Duodenal mucosa (tissue), 2 donors: Measurements from ENCODE around the gene AAMP.
A peak's percentile ranks its signal among the peaks of the same experiment; 100 is the strongest.

Source experiments
- H3K27ac ChIP-seq: one replicate; pipeline ENCODE4 v1.7.0; 2013; ENCODE audit warnings: low read depth, low read length
- H3K27me3 ChIP-seq, 2 donors: one replicate each; pipeline ENCODE4 v1.7.0; 2013; ENCODE audit warnings: low read length in 2 of 2, control low read depth in 1 of 2; ENCODE audit not compliant: insufficient read depth in 2 of 2, control insufficient read depth in 1 of 2
- H3K36me3 ChIP-seq, 2 donors: one replicate each; pipeline ENCODE4 v1.7.0; 2013; ENCODE audit warnings: low read length in 2 of 2, control low read depth in 1 of 2; ENCODE audit not compliant: insufficient read depth in 2 of 2, control insufficient read depth in 1 of 2
- H3K4me1 ChIP-seq, 2 donors: one replicate each; pipeline ENCODE4 v1.7.0; 2013; ENCODE audit warnings: low read length in 2 of 2, control low read depth in 1 of 2; ENCODE audit not compliant: insufficient read depth in 2 of 2, control insufficient read depth in 1 of 2
- H3K4me3 ChIP-seq, 2 donors: one replicate each; pipeline ENCODE4 v1.7.0; 2013; ENCODE audit warnings: low read length in 2 of 2, low read depth in 1 of 2
- H3K9ac ChIP-seq, 2 donors: one replicate each; pipeline ENCODE4 v1.7.0; 2013; ENCODE audit warnings: low read length in 2 of 2, low read depth in 1 of 2
- H3K9me3 ChIP-seq, 2 donors: one replicate each; pipeline ENCODE4 v1.7.0; 2013; ENCODE audit warnings: low read length in 2 of 2, control low read depth in 1 of 2; ENCODE audit not compliant: control insufficient read depth in 1 of 2

Gene AAMP

GRCh38 chr2:218285604-218286003 lies 15.7 kb upstream of the AAMP start:
- Histone ChIP-seq H3K36me3 (peaks cover 4 to 32% of the 10 kb centered on the region in 2 donors), H3K4me3 (peak overlapping the region; percentile 58 to 73), H3K9ac (peak overlapping the region; percentile 73 to 87), H3K27me3 (no peaks in the 10 kb centered on the region), H3K9me3 (no peaks in the 10 kb centered on the region), H3K27ac (peak overlapping the region; percentile 94), H3K4me1 (peaks cover 70% of the 10 kb centered on the region in 2 donors)

- peaks cover 58 to 59% of the 10 kb centered on the region in 2 donors for H3K4me1 ChIP-seq
- H3K9ac ChIP-seq, result peak overlapping the region; percentile 23 to 48
- H3K4me3 ChIP-seq, result peak overlapping the region; percentile 54 to 57
- H3K27me3 ChIP-seq, result no peaks in the 10 kb centered on the region
- H3K36me3 ChIP-seq, result peaks cover 18 to 45% of the 10 kb centered on the region in 2 donors
- H3K27ac ChIP-seq, result peak overlapping the region; percentile 61
- H3K9me3 ChIP-seq, result no peaks in the 10 kb centered on the region
Measured at GRCh38 chr2:218284106-218284811, 14.3 kb upstream of the AAMP start.

GRCh38 chr2:218282173-218282991 lies 12.4 kb upstream of the AAMP start:
- Histone ChIP-seq H3K9me3 (no peaks in the 10 kb centered on the region), H3K9ac (no peak overlapping the region), H3K27me3 (no peaks in the 10 kb centered on the region), H3K36me3 (peaks cover 32 to 64% of the 10 kb centered on the region in 2 donors), H3K27ac (peak overlapping the region; percentile 43), H3K4me1 (peaks cover 43% of the 10 kb centered on the region in 2 donors), H3K4me3 (no peak overlapping the region)

GRCh38 chr2:218281449-218281848 lies 11.5 kb upstream of the AAMP start:
- H3K4me3 ChIP-seq, result no peak overlapping the region
- H3K27me3 ChIP-seq, result no peaks in the 10 kb centered on the region
- no peak overlapping the region for H3K9ac ChIP-seq
- no peak overlapping the region for H3K27ac ChIP-seq
- peaks cover 41 to 73% of the 10 kb centered on the region in 2 donors for H3K36me3 ChIP-seq
- no peaks in the 10 kb centered on the region for H3K9me3 ChIP-seq
- peaks cover 33 to 37% of the 10 kb centered on the region in 2 donors for H3K4me1 ChIP-seq

GRCh38 chr2:218280260-218280870 lies 10.4 kb upstream of the AAMP start:
- Histone ChIP-seq H3K27ac (no peak overlapping the region), H3K4me3 (no peak overlapping the region), H3K9me3 (no peaks in the 10 kb centered on the region), H3K27me3 (no peaks in the 10 kb centered on the region), H3K9ac (no peak overlapping the region), H3K4me1 (peaks cover 23 to 31% of the 10 kb centered on the region in 2 donors), H3K36me3 (peaks cover 52 to 82% of the 10 kb centered on the region in 2 donors)

- Histone ChIP-seq H3K9ac (no peak overlapping the region), H3K9me3 (no peaks in the 10 kb centered on the region), H3K4me3 (no peak overlapping the region), H3K36me3 (peaks cover 68 to 95% of the 10 kb centered on the region in 2 donors), H3K4me1 (peaks cover 8 to 20% of the 10 kb centered on the region in 2 donors), H3K27me3 (no peaks in the 10 kb centered on the region), H3K27ac (no peak overlapping the region)
Measured at GRCh38 chr2:218278531-218279360, 8.8 kb upstream of the AAMP start.

- no peaks in the 10 kb centered on the region for H3K27me3 ChIP-seq
- peaks cover 69 to 90% of the 10 kb centered on the region in 2 donors for H3K36me3 ChIP-seq
- no peak overlapping the region for H3K4me3 ChIP-seq
- H3K27ac ChIP-seq, result no peak overlapping the region
- H3K4me1 ChIP-seq, result peaks cover 3 to 15% of the 10 kb centered on the region in 2 donors
- H3K9ac ChIP-seq, result no peak overlapping the region
- no peaks in the 10 kb centered on the region for H3K9me3 ChIP-seq
Measured at GRCh38 chr2:218277921-218278320, 8.0 kb upstream of the AAMP start.

GRCh38 chr2:218276986-218277755 lies 7.2 kb upstream of the AAMP start:
- Histone ChIP-seq H3K4me3 (no peak overlapping the region), H3K27ac (no peak overlapping the region), H3K4me1 (peaks cover 11 to 19% of the 10 kb centered on the region in 2 donors), H3K36me3 (peaks cover 68 to 86% of the 10 kb centered on the region in 2 donors), H3K9ac (no peak overlapping the region), H3K9me3 (no peaks in the 10 kb centered on the region), H3K27me3 (no peaks in the 10 kb centered on the region)
